Skeletal muscle satellite cell (primary cell): ENCODE results near the gene GPBP1.
A peak's percentile ranks its signal among the peaks of the same experiment; 100 is the strongest.

Experiments
- H3K27me3 ChIP-seq: 2 replicates; pipeline ENCODE4 v1.7.0; 2013; ENCODE audit warnings: low read length; ENCODE audit not compliant: control insufficient read depth, insufficient read depth
- H3K36me3 ChIP-seq: 2 replicates; pipeline ENCODE4 v1.7.0; 2013; ENCODE audit warnings: mild to moderate bottlenecking, control low read depth, low read length; ENCODE audit not compliant: insufficient read depth
- H3K4me1 ChIP-seq: 2 replicates; pipeline ENCODE4 v1.7.0; 2013; ENCODE audit warnings: low read length; ENCODE audit not compliant: control insufficient read depth, insufficient read depth
- H3K4me2 ChIP-seq: 2 replicates; pipeline ENCODE4 v1.7.0; 2013; ENCODE audit warnings: mild to moderate bottlenecking, low read length
- H3K4me3 ChIP-seq: 2 replicates; pipeline ENCODE4 v1.7.0; 2013; ENCODE audit warnings: low read length
- H3K9ac ChIP-seq: 2 replicates; pipeline ENCODE4 v1.7.0; 2013; ENCODE audit warnings: mild to moderate bottlenecking, low read depth, low read length, moderate library complexity
- H3K9me3 ChIP-seq: replicated peaks from 2 replicates; pipeline ENCODE4 v1.7.0; 2013; ENCODE audit warnings: mild to moderate bottlenecking, control low read depth, low read length

The GPBP1 gene

GRCh38 chr5:57216714-57217113, 42.9 kb downstream of the GPBP1 start:
- no peaks in the 10 kb centered on the region for H3K27me3 ChIP-seq
- no peaks in the 10 kb centered on the region for H3K9me3 ChIP-seq
- H3K4me2 ChIP-seq: peak overlapping the region; percentile 59
- no peak overlapping the region for H3K4me3 ChIP-seq
- H3K9ac ChIP-seq: no peak overlapping the region
- H3K36me3 ChIP-seq: peaks cover 12% of the 10 kb centered on the region
- peaks cover 20% of the 10 kb centered on the region for H3K4me1 ChIP-seq

GRCh38 chr5:57219386-57219785, 45.5 kb downstream of the GPBP1 start:
- Histone ChIP-seq H3K36me3 (peaks cover 9% of the 10 kb centered on the region), H3K4me1 (peaks cover 20% of the 10 kb centered on the region), H3K27me3 (no peaks in the 10 kb centered on the region), H3K4me3 (no peak overlapping the region), H3K4me2 (no peak overlapping the region), H3K9ac (no peak overlapping the region), H3K9me3 (no peaks in the 10 kb centered on the region)

- peaks cover 11% of the 10 kb centered on the region for H3K4me1 ChIP-seq
- H3K9me3 ChIP-seq: no peaks in the 10 kb centered on the region
- H3K27me3 ChIP-seq: no peaks in the 10 kb centered on the region
- no peak overlapping the region for H3K4me3 ChIP-seq
- no peaks in the 10 kb centered on the region for H3K36me3 ChIP-seq
- no peak overlapping the region for H3K9ac ChIP-seq
- H3K4me2 ChIP-seq: no peak overlapping the region
Measured at GRCh38 chr5:57221049-57221568, 47.2 kb downstream of the GPBP1 start.

- no peak overlapping the region for H3K4me2 ChIP-seq
- no peaks in the 10 kb centered on the region for H3K27me3 ChIP-seq
- no peaks in the 10 kb centered on the region for H3K36me3 ChIP-seq
- no peaks in the 10 kb centered on the region for H3K4me1 ChIP-seq
- no peak overlapping the region for H3K9ac ChIP-seq
- no peak overlapping the region for H3K4me3 ChIP-seq
- H3K9me3 ChIP-seq: no peaks in the 10 kb centered on the region
Measured at GRCh38 chr5:57225553-57225952, 51.7 kb downstream of the GPBP1 start.

GRCh38 chr5:57229313-57229712, 55.5 kb downstream of the GPBP1 start:
- peaks cover 30% of the 10 kb centered on the region for H3K36me3 ChIP-seq
- no peak overlapping the region for H3K4me2 ChIP-seq
- H3K4me3 ChIP-seq: no peak overlapping the region
- H3K9me3 ChIP-seq: no peaks in the 10 kb centered on the region
- no peaks in the 10 kb centered on the region for H3K4me1 ChIP-seq
- no peaks in the 10 kb centered on the region for H3K27me3 ChIP-seq
- no peak overlapping the region for H3K9ac ChIP-seq

- Histone ChIP-seq H3K27me3 (no peaks in the 10 kb centered on the region), H3K4me1 (no peaks in the 10 kb centered on the region), H3K9me3 (no peaks in the 10 kb centered on the region), H3K9ac (no peak overlapping the region), H3K36me3 (peaks cover 30% of the 10 kb centered on the region), H3K4me3 (no peak overlapping the region), H3K4me2 (no peak overlapping the region)
Measured at GRCh38 chr5:57231607-57232006, 57.7 kb downstream of the GPBP1 start.

GRCh38 chr5:57232293-57233033, 58.6 kb downstream of the GPBP1 start:
- H3K36me3 ChIP-seq: peaks cover 30% of the 10 kb centered on the region
- H3K9ac ChIP-seq: no peak overlapping the region
- no peaks in the 10 kb centered on the region for H3K4me1 ChIP-seq
- no peak overlapping the region for H3K4me3 ChIP-seq
- H3K9me3 ChIP-seq: no peaks in the 10 kb centered on the region
- no peak overlapping the region for H3K4me2 ChIP-seq
- H3K27me3 ChIP-seq: no peaks in the 10 kb centered on the region

GRCh38 chr5:57243286-57244137, 69.7 kb downstream of the GPBP1 start:
- no peak overlapping the region for H3K4me2 ChIP-seq
- no peak overlapping the region for H3K4me3 ChIP-seq

GRCh38 chr5:57244331-57244730, 70.5 kb downstream of the GPBP1 start:
- no peak overlapping the region for H3K4me3 ChIP-seq
- peaks cover 25% of the 10 kb centered on the region for H3K36me3 ChIP-seq
- H3K9ac ChIP-seq: no peak overlapping the region
- no peaks in the 10 kb centered on the region for H3K27me3 ChIP-seq
- no peaks in the 10 kb centered on the region for H3K4me1 ChIP-seq
- H3K9me3 ChIP-seq: no peaks in the 10 kb centered on the region
- H3K4me2 ChIP-seq: no peak overlapping the region

More at GRCh38 chr5:57243286-57244137, 69.7 kb downstream of the GPBP1 start:
- no peaks in the 10 kb centered on the region for H3K9me3 ChIP-seq
- H3K4me1 ChIP-seq: no peaks in the 10 kb centered on the region
- no peak overlapping the region for H3K9ac ChIP-seq
- H3K27me3 ChIP-seq: no peaks in the 10 kb centered on the region
- H3K36me3 ChIP-seq: peaks cover 25% of the 10 kb centered on the region

GRCh38 chr5:57246426-57246825, 72.6 kb downstream of the GPBP1 start:
- Histone ChIP-seq H3K36me3 (peaks cover 33% of the 10 kb centered on the region), H3K27me3 (no peaks in the 10 kb centered on the region), H3K9me3 (no peaks in the 10 kb centered on the region), H3K9ac (no peak overlapping the region), H3K4me2 (no peak overlapping the region), H3K4me1 (no peaks in the 10 kb centered on the region), H3K4me3 (no peak overlapping the region)

GRCh38 chr5:57247765-57248164, 73.9 kb downstream of the GPBP1 start:
- H3K4me3 ChIP-seq: no peak overlapping the region
- H3K27me3 ChIP-seq: no peaks in the 10 kb centered on the region
- H3K9me3 ChIP-seq: no peaks in the 10 kb centered on the region
- H3K4me1 ChIP-seq: no peaks in the 10 kb centered on the region
- H3K36me3 ChIP-seq: peaks cover 37% of the 10 kb centered on the region
- H3K9ac ChIP-seq: no peak overlapping the region
- no peak overlapping the region for H3K4me2 ChIP-seq
